Measurements from ENCODE around the gene KIF23. TPM values are rescaled to one million over a fixed set of nuclear protein-coding genes. Genes with fewer than 3 reads are reported as not detected.

KIF23 gene
- total and polyA plus RNA-seq, 2 donors (not counting 1 experiment from before 2014, with no cell fraction given), result 16.5 to 19.4 TPM

GRCh38 chr15:69398491-69398891, 15.7 kb upstream of the KIF23 start:
- no peak overlapping the region for H3K27ac ChIP-seq (ENCODE audit: insufficient read depth, low read length)
- no peak overlapping the region for H3K4me2 ChIP-seq (ENCODE audit: extremely low read depth, insufficient read depth, low read length)
- no peak overlapping the region for H2AFZ ChIP-seq (ENCODE audit: low read length)
- peaks cover 2% of the 10 kb centered on the region for H3K79me2 ChIP-seq (ENCODE audit: control insufficient read depth, insufficient read depth, low read length)
- no peaks in the 10 kb centered on the region for H3K9me3 ChIP-seq (ENCODE audit: control insufficient read depth, insufficient read depth, low read depth, low read length)
- no peak for TF ChIP-seq EZH2 (IDR thresholded peaks at IDR 0.05; ENCODE audit: low read length, missing control alignments)
- no peak overlapping the region for H3K9ac ChIP-seq (ENCODE audit: insufficient read depth, low read length)
- no peaks in the 10 kb centered on the region for H3K27me3 ChIP-seq (ENCODE audit: control insufficient read depth, insufficient read depth, low read length)
- H3K4me3 ChIP-seq (replicated peaks in 1 of 4; ENCODE audit: control extremely low read depth in 1 of 4, insufficient read depth in 1 of 4, low read depth in 3 of 4, low read length in 4 of 4), result no peak overlapping the region
- no peaks in the 10 kb centered on the region for H3K36me3 ChIP-seq (ENCODE audit: control insufficient read depth, insufficient read depth, low read length)
- no peaks in the 10 kb centered on the region for H4K20me1 ChIP-seq (ENCODE audit: control insufficient read depth, extremely low read depth, insufficient read depth, low read length)
- DNase-seq (ENCODE audit: low read depth in 2 of 2), result peak; percentile 33 to 51
- peaks cover 13% of the 10 kb centered on the region for H3K4me1 ChIP-seq (ENCODE audit: control insufficient read depth, extremely low read depth, insufficient read depth, low read length)

GRCh38 chr15:69400850-69401249, 13.3 kb upstream of the KIF23 start:
- no peak for DNase-seq (ENCODE audit: low read depth in 2 of 2)
- Histone ChIP-seq H3K79me2 (ENCODE audit: control insufficient read depth, insufficient read depth, low read length) (peaks cover 2% of the 10 kb centered on the region), H3K4me3 (replicated peaks in 1 of 4; ENCODE audit: control extremely low read depth in 1 of 4, insufficient read depth in 1 of 4, low read depth in 3 of 4, low read length in 4 of 4) (no peak overlapping the region), H3K4me2 (ENCODE audit: extremely low read depth, insufficient read depth, low read length) (no peak overlapping the region), H3K27ac (ENCODE audit: insufficient read depth, low read length) (no peak overlapping the region), H3K36me3 (ENCODE audit: control insufficient read depth, insufficient read depth, low read length) (no peaks in the 10 kb centered on the region), H3K4me1 (ENCODE audit: control insufficient read depth, extremely low read depth, insufficient read depth, low read length) (peaks cover 14% of the 10 kb centered on the region), H2AFZ (ENCODE audit: low read length) (no peak overlapping the region), H3K27me3 (ENCODE audit: control insufficient read depth, insufficient read depth, low read length) (no peaks in the 10 kb centered on the region), H3K9me3 (ENCODE audit: control insufficient read depth, insufficient read depth, low read depth, low read length) (no peaks in the 10 kb centered on the region), H3K9ac (ENCODE audit: insufficient read depth, low read length) (no peak overlapping the region), H4K20me1 (ENCODE audit: control insufficient read depth, extremely low read depth, insufficient read depth, low read length) (no peaks in the 10 kb centered on the region)
- no peak for TF ChIP-seq EZH2 (IDR thresholded peaks at IDR 0.05; ENCODE audit: low read length, missing control alignments)
- no peak for TF ChIP-seq CTCF (conservative IDR thresholded peaks at IDR 0.05 in 1 of 2, IDR thresholded peaks at IDR 0.05 in 1 of 2; ENCODE audit: low read depth in 1 of 2, low read length in 2 of 2)

- Histone ChIP-seq H2AFZ (ENCODE audit: low read length) (no peak overlapping the region), H3K36me3 (ENCODE audit: control insufficient read depth, insufficient read depth, low read length) (no peaks in the 10 kb centered on the region), H3K27ac (ENCODE audit: insufficient read depth, low read length) (peak overlapping the region; percentile 22), H3K9ac (ENCODE audit: insufficient read depth, low read length) (no peak overlapping the region), H3K79me2 (ENCODE audit: control insufficient read depth, insufficient read depth, low read length) (peaks cover 4% of the 10 kb centered on the region), H3K9me3 (ENCODE audit: control insufficient read depth, insufficient read depth, low read depth, low read length) (no peaks in the 10 kb centered on the region), H3K4me2 (ENCODE audit: extremely low read depth, insufficient read depth, low read length) (no peak overlapping the region), H3K4me1 (ENCODE audit: control insufficient read depth, extremely low read depth, insufficient read depth, low read length) (peaks cover 14% of the 10 kb centered on the region), H3K27me3 (ENCODE audit: control insufficient read depth, insufficient read depth, low read length) (no peaks in the 10 kb centered on the region), H3K4me3 (replicated peaks in 1 of 4; ENCODE audit: control extremely low read depth in 1 of 4, insufficient read depth in 1 of 4, low read depth in 3 of 4, low read length in 4 of 4) (no peak overlapping the region), H4K20me1 (ENCODE audit: control insufficient read depth, extremely low read depth, insufficient read depth, low read length) (no peaks in the 10 kb centered on the region)
- DNase-seq (ENCODE audit: low read depth in 2 of 2), result no peak
- TF ChIP-seq CTCF (conservative IDR thresholded peaks at IDR 0.05 in 1 of 2, IDR thresholded peaks at IDR 0.05 in 1 of 2; ENCODE audit: low read depth in 1 of 2, low read length in 2 of 2) (no peak), EZH2 (IDR thresholded peaks at IDR 0.05; ENCODE audit: low read length, missing control alignments) (no peak)
These were observed 11.3 kb upstream of the KIF23 start for GRCh38 chr15:69402816-69403215.

Data from fibroblast of lung (primary cell).